Ecto neural progenitor cell (in vitro differentiated cells): Measurements from ENCODE around the gene HMCN2.
"Not testable (repeated sequence)": the region's sequence is repeated elsewhere in the genome, so short reads cannot be mapped to it uniquely, and the experiment has no call there.

Experiments used
- DNase-seq: peaks from one replicate; pipeline ENCODE4 v3.0.0-alpha.2; 2018; ENCODE audit warnings: low spot score

HMCN2 gene

DNA sequence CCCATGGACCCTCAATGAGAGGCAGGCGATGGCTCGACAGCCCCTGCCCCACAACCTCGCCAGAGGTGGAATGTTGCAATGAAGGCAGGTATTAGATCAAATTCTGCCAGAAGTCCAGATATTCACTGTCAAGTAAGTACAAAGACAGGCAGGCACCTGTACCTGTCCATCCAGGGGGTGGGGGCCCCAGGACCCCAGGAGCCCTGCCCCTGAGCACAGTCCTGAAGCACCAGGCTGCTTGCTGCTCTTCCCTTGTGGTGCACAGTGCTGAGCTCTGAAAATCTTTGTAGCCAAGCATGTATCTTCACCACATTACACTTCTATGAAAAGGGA is 26.2 kb upstream of the HMCN2 start:
- DNase-seq: no peak

DNA sequence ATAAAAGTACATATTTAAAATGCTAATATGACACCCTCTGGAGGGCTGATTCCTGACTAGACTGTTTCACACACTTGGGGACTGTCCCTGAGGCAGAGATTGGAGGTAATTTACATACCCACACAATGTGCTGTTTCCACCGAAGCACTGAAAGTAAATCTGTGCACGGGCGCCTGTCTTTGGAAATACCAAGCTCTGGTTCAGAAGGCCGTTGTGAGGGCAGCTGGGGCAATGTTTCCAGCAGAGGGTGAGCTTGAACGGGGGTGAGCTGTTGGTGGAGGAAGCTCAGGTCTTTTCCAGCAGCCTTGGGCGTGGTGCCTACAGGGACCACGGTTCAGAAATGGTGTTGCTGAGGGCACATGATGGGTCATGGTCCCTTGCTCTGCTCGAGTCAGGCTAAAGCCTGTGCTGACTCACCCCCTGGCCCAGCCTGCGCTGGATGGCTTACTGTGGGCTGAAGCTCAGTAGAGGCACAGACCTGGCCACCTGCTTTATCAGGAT is 25.8 kb upstream of the HMCN2 start:
- DNase-seq: no peak

DNA sequence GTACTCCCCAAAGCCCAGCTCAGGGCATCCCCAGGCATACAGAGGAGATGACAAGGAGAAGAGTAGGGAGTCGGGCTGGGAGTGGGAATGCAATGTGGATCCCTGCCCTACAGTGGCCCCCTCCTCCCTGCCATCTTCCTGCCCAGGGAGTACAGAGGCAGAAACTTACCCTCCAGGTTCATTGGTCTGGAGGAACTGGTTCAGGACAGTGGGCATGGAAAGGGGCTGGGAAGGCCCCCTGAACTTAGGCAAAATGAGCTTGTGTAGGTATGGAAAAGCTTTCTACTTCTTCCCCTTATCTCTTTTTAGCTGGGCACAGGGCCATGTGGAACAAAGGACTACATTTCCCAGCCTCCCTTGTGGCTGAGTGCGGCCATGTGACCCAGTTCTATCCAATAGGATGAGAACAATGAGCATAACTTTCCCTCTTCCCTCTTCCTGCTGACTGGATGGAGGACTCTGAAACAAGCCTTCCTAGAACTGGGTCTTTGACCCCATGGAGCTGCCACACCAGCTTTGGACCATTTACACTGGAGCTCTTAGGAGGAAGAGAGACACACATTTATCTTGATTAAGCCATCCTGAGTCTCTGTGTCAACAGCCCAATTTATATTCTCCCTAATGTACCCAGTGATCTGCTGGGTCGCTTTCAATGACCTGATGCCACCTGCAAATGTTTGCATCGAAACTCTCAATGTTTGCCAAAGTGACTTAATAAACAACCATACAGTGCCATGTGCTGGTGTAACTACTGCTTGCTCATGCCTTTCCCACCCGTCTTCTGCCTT is 25.0 kb upstream of the HMCN2 start:
- DNase-seq: peak; percentile 56

DNA sequence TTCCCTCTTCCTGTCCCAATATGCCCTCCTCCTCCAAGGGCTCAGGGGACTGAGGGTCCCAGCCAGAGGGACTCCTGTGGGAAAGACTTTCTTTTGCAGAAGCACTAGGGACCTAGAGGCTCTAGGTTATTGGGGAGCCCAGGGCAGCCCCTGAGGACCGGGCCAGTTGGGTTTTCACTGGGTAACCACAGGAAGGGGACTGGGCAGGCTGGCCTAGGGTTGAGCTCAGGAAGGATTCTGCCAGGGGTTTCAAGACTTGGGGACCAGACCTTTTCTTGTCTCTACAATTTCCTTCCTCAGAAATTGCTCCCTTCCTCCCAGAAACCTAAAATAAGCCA is 24.4 kb upstream of the HMCN2 start:
- no peak for DNase-seq

DNA sequence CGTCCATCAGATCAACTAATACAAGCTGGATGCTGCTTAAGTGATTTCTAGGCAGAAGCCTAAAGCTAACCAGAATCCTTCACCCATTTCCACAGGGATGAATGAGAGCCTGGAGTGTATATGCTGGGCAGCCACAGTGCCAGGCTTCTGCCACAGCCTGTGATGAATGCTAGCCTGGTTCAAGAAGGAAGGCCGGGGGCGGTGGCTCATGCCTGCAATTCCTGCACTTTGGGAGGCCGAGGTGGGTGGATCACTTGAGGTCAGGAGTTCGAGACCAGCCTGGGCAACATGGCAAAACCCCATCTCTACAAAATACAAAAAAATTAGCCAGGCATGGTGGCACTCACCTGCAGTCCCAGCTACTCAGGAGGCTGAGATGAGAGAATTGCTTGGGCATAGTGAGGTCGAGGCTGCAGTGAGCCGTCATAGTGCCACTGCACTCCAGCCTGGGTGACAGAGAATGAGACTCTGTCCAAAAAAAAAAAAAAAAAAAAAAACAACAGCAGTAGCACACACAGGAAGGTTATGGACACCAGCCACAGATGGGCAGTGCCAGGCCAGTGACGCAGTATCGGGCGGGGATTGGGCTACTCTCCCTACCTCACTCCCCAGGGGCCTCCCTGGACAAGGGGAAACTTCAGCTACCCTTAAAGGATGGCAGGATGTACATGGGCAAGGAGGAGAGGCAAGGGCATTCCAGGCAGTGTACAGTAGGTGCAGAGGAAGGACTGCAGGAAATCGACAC is 23.1 kb upstream of the HMCN2 start:
- no peak for DNase-seq

DNA sequence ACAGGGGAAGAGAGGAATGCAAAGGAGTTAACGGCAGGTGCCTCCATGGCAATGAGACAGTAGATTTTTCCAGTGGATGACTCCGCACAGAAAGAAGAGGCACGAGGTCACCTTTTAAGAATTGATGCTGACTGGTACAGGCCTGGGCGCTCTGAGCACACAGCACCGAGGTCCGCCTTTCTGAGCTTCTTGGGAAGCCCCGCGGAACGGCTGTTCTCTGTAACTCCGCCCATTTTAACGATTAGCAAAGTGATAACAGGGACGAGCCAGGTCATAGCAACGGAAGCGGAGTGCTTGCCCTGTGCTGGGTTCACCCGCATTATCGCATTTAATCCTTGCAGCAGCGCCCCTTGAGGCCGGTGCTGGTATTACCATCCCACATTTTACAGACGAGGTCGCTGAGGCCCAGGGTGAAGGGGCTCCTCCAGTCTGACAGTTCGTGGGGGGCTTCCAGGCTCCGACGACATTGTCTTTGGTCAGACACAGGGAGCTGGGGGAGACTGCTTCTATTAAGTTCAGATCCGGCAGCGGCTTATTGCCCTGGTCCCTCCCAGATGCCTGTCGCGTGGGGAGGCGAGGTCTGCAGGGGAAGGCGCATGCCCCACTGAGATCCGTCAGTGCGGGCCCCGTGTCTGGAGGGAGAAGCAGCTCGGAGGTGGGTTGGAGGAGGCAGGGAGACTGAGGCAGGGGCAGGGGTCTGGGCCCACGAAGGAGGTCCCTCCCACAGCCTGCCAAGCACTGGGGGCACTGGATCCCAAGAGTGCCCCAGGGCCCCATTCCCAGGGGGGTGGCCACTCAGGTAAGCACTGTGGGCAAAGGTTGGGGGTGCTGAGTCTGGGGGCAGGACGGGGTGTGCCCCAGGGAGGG is 22.3 kb upstream of the HMCN2 start:
- DNase-seq: peak; percentile 89

DNA sequence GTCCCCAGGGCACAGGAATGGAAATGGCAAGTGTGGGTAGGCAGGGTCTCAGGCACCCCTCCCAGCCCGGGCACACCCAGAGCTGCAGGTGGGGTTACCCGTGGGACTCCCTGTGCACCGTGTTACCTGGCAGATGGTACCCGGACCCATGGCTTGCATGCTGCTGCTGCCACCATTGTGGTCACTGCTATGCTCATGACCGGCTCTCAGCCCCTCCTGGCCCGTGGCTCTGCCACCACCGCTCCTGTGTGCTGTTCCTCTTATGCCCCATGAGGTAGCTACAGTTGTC is 21.7 kb upstream of the HMCN2 start:
- DNase-seq: no peak

DNA sequence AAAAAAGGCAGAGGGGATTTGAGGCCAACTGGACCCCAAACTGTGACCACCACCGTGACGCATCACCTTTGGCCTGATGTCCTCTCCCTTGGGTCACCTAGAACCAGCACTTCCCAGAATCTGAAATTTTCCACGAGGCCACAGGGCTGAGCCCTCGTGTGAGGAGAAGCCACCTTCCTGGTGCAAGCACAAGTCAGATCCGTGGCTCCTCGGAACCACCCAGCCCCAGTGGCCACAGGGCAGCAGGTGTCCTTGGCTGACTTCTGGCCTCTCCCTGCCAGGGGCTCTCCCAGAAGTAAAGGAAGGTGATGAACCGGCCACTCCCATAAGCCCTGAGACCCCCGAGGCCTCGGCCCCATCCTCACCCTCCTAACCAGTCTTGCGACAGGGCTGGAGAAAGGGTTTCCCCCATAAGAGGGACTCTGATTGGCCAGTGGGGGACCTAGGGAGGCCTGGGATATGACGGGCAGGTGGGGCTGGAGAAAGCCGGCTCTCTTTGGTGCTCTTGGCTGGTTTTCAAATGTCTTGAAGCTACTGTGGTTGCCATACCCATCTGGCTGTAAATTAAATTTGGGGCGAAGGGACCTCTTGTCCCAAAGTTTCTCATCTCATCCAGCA is 20.9 kb upstream of the HMCN2 start:
- no peak for DNase-seq

DNA sequence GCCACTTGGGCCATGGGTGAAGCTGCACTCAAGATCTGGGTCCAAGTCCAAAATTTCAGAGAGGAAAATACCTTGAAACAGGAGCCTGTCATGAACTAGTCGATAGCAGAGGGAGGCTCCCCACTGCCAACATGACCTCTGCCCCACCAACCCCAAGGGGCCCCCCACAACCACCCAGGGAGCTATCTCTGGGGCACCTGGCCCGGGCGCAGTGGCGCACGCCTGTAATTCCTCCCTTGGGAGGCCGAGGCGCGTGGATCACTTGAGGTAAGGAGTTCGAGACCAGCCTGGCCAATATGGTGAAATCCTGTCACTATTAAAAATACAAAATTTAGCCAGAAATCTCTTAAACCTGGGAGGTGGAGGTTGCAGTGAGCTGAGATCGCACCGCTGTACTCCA is 20.1 kb upstream of the HMCN2 start:
- DNase-seq: no peak

DNA sequence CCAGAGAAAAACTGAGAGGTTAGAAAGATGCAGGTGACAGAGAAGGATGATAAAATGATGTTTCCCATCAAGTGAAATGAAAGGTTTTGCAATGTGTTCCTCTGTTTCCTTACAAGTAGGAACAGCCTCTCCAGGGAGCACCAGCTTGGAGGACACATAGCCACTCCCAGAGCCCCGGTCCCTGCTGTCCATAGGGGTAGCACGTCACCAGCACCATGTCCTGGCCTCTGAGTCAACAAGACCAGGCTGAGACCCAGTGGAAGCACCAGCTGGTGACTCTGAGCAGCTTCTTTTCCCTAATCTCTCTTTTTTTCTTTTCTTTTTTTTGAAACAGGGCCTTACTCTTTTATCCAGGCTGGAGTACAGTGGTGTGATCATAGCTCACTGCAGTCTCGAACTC is 19.4 kb upstream of the HMCN2 start:
- no peak for DNase-seq

DNA sequence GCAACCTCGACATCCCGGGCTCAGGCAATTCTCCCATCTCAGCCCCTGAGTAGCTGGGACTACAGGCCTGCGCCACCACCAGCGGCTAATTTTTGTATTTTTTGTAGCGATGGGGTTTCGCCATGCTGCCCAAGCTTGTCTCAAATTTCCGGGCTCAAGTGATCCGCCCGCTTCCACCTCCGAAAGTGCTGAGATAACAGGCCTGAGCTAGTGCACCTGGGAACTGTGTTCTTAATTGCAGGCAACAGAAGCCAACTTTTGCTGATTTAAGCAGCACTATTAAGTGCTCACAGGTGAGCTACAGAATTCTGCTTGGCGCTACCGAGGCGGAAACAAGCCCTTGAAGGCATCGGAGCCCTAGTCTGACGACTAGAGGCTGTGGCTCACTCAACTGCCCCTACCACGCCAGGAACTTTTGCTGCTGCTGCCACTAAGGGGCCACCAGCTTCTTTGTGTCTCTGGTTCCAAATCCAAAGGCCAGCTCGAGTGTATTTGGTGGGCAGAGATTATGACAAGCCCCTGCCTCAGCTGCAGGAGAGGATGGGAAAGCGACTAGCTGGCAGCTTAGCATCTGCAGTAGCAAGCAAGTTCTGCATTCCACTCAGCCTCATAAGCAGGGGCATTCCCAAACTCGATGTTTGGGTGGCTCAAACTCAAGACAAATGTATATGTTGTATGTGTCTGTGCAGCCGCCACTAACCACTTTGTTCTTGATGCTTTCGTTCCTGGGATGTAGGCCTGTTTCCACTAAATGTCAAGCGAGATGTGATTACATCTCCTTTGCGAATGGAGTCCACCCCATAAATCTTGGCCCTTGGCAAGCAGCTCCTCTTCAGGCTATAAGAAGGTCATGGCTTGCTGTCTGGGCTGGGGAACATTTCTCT is 10.6 kb upstream of the HMCN2 start:
- DNase-seq: no peak

DNA sequence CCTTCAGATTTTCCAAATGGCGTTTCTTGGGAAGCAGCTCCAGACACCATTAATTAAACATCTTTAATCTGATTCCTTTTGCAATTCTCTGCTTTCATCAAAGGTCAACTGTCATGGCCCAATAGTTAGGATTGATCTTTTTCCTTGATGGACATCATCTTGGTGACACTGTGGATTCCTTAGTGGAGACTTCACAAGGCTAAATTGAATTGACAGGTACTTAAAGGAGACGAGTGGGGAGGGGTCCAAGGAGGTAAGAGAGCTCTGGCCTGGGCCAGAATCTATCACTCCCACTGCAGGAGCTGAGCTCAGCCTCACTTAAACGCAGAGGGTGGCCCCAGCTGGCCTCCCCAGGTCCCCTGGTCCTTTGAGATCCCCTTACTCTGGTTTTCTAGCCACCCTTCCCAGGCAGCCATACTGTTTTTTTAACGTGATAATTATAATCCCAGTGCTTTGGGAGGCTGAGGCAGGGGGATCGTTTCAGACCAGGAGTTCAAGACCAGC is 9.9 kb upstream of the HMCN2 start:
- DNase-seq: no peak

DNA sequence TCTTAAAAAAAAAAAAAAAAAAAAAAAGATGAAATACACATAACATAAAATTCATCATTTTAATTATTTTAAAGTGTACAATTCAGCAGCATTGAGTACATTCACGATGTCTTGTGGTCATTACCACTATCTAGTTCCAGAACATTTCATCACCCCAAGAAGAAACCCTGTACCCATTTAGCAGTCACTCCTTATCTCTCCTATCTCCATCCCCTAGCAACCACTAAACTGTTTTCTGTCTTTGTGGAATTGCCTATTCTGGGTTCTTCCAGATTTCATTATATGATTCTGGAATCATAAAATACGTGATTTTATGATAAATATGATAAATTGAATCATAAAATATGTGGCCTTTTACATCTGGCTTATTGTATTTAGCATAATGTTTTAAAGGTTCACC is 8.9 kb upstream of the HMCN2 start:
- no peak for DNase-seq

DNA sequence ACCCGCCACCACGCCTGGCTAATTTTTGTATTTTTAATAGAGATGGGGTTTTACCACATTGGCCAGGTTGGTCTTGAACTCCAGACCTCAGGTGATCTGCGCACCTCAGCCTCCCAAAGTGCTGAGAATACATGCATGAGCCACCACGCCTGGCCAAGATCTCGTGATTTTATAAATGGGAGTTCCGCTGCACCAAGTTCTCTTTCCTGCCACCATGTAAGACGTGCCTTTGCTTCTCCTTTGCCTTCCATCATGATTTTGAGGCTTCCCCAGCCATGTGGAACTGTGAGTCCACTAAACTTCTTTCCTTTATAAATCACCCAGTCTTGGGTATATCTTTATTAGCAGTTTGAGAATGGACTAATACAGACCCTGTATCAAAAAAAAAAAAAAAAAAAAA is 7.4 kb upstream of the HMCN2 start:
- DNase-seq: not testable (repeated sequence)

DNA sequence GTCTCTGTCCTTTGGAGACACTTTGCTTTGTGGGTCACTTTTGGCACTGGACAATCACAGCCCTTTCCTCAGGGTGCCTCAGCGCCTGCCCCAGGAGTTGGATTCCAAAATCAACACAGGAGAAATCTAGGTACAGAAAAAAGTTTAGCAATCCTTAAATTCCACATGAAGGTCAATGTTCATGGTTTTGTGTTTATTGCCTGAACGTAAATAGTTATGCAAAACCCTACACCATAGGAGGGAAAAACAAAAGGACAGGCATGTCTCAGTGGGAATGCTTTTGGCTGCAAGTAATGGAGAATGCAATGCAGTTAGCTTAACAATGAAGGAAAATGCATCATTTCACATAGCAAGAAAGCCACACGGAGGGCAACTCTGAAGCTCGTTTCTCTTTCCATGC is 6.5 kb upstream of the HMCN2 start:
- DNase-seq: no peak

DNA sequence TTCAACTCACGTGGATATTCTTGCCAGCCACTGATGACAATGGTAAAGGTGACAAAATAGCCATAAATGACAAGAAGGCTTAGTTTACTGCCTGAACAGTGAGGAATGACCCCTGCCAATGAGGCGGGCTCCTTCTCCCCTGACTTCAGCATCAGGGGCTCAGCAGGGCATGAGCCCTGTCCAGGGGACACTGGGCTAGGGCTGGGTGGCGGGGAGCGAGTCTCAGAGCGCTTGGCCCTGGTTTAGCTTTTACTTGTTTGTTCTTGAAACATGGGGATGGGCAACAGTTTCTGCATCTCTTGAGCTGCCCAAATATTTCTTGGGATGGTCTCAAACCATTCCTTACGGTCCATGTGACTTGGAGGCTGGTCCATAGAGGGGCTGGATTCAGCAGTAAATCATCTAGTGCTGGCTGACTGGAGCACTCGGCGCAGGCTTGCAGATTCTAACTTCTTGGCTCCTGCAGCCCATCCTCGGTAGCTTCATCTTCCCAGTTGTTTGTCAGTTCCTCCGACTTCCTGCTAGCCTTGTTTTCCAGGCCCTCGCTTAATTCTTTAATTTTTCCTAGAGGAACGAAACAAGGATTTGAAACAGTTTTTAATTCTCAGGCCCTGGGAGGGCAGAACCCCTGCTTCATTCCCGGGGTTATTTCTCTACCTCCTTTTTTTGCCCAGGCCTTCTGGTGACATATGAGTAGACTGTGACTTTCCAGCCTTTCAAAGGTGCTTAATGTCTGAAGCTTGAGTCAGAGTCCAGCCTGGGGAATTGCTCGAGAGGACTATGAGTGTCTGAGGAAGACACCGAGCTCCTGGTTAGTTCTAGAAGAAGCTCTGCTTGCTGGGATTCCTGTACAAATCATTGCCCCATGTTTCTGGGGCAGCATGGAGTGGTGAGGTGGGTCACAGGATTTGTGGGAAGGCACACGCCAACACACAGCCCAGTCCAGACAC is 4.5 kb upstream of the HMCN2 start:
- DNase-seq: no peak

DNA sequence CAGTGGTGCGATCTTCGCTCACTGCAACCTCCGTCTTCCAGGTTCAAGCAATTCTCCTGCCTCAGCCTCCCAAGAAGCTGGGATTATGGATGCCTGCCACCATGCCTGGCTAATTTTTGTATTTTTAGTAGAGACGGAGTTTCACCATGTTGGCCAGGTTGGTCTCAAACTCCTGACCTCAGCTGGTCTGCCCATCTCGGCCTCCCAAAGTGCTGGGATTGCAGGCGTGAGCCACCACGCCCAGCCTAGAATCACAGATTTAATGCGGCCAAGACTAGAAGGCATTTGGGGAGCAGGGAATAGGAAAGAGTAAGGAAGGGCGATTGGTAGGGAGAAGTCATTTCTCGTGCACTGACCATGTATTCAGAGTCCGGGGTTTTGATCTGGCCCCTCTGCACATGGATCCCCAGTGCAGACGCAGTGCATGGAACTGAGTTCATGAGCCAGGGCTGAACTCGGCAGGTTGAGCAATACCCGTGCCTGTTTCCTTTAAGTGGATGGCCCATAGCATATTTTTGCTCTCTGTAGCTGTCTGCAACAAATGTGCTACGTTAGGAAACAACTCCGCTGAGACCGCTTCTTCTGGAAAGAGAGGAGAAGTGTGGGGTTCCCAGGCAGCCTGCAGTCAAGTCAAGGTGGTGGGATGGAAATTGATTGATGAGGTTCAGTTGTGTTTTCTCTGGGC is 3.4 kb upstream of the HMCN2 start:
- no peak for DNase-seq

DNA sequence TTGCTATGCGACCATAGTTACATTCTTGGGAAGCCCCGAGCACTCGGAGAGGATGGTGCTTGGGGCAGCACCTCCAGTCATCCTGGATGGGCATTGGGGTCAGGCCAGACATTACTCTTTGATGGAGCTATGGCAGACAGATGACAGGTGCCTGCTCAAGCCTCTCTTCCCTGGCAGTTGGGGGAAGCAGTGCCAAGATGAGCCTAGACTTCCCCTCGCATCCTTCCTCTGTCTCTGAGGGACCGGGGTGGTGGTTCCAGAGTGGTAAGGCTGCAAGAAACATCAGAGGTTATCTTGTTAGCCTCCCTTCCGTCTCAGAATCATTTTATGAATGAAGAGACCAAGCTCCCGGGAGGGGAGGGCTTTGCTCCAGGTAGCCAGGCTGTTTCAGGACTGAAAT is 2.8 kb upstream of the HMCN2 start:
- DNase-seq: no peak

DNA sequence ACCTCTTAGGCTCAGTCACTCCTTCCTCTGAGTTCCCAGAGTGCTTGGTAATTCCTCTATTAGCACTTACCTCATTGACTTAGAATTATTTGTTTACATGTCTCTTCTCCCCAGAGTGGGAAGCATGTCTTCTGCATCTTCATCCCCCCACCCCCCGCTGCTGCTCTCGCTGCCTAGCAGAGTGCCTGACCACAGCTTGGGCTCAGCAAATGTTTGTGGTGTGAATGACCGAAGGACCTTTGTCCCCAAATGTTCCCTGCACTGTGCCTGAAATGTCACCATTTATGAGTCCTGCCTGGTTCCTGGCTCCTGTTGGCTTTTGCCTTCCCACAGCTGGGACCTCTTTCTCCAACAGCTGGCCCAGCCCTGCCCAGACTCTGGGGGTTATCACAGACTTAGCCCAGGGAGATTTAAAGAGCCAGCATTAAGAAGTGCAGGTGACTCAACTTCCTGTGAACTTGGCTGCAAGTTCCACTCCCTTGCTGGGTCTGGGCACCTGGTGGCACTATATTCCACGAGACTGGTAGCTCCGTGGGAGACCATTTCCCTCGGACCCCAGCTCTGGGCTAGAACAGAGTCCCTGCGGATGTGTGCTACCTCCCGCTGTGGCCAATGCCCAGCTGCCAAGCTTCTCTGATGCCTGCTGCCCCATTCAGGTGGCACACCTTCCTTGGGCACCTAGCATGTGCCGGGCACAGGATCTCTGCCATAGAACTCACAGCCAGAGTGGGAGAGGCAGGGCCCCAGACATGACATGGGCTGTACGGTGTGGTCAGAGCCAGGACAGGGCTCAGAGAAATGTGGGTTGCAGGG is 1.8 kb upstream of the HMCN2 start:
- DNase-seq: no peak
